Esophagus squamous epithelium (tissue), 5 donors: ENCODE measurements around the gene STX17. TPM values are rescaled to one million over a fixed set of nuclear protein-coding genes. Genes with fewer than 3 reads are reported as not detected.

Source experiments
- DNase-seq: peaks from one replicate; lab custom pipeline; 2025; lab: John Stamatoyannopoulos, UW
- H3K27ac ChIP-seq, 4 donors: fragments of 200-600 bp; sonication (generic); one replicate each; pipeline ENCODE4 v1.5.1; 2016 to 2019; ENCODE audit warnings: mild to moderate bottlenecking in 1 of 4
- H3K27me3 ChIP-seq, 4 donors: fragments of 200-600 bp; sonication (generic); 1 replicate in 3 of 4; 2 replicates in 1 of 4; pipeline versions ENCODE4 v1.5.1 to v1.6.0; 2017 to 2021; ENCODE audit warnings: antibody characterized with exemption in 1 of 4
- H3K36me3 ChIP-seq, 3 donors: fragments of 200-600 bp; sonication (generic); one replicate each; pipeline ENCODE4 v1.5.1; 2016 to 2019
- H3K4me1 ChIP-seq, 3 donors: fragments of 200-600 bp; sonication (generic); one replicate each; pipeline ENCODE4 v1.5.1; 2017 to 2019
- H3K4me3 ChIP-seq, 4 donors: fragments of 200-600 bp; sonication (generic); 1 replicate in 3 of 4; 2 replicates in 1 of 4; pipeline ENCODE4 v1.5.1; 2016 to 2019; ENCODE audit warnings: mild to moderate bottlenecking in 2 of 4, moderate library complexity in 1 of 4
- H3K9me3 ChIP-seq, 3 donors: fragments of 200-600 bp; sonication (generic); one replicate each; pipeline ENCODE4 v1.5.1; 2016 to 2019
- POLR2A ChIP-seq, 4 donors: fragments of 450-650 bp; IDR thresholded peaks; one replicate each; pipeline ENCODE4 v1.6.1; 2017; ENCODE audit warnings: antibody characterized with exemption in 4 of 4, mild to moderate bottlenecking in 4 of 4, moderate library complexity in 3 of 4
- WGBS, 2 donors: methylation state at CpG; one replicate each; pipeline ENCODE4 v1.1.5; 2018; 5-methylcytosine and 5-hydroxymethylcytosine counted together
- intact Hi-C: fragments of 100-400 bp; cut with DNase I; formaldehyde crosslinking; loops from one replicate; pipeline ENCODE4 v1.15.0; 2022
- total RNA-seq, 4 donors: library from RNA; depleted of rRNA; stranded (reverse); fragments of >200 nt; gene quantifications; one replicate each; pipeline ENCODE4 v1.1.0, GENCODE V29; 2016
- TF ChIP-seq, protein P1 (sequence below), 6 experiments: fragments of 450-650 bp in 4 of 6; fragments of 200-600 bp in 2 of 6; sonication (generic) in 2 of 6; IDR thresholded peaks; one replicate each; pipeline ENCODE4 v1.5.1; 2016 to 2019; ENCODE audit warnings: antibody characterized with exemption in 6 of 6, mild to moderate bottlenecking in 4 of 6, moderate library complexity in 4 of 6
- donor health status: DM: yes; HTN: yes; CAD: no.

The STX17 gene
- total RNA-seq, 4 donors from 2014 or later, result 17.5 to 35.1 (median 29.5) TPM

DNA sequence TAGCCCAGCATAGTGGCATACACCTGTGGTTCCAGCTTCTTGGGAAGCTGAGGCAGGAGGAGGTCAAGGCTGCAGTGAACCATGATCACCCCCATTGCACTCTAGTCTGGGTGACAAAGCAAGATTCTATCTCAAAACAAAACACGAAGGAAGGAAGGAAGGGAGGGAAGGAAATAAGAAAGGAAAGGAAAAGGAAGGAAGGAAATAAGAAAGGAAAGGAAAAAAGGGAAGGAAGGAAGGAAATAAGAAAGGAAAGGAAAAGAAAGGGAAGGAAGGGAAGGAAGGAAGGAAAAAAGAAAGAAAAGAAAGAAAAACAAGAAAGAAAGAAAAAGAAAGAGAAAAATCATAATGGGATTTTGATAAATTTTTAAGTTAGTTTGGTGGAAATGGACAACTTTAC lies 3.1 kb upstream of the STX17 start:
- 50 to 72% methylated on average over 1 of the region's 1 CpG for WGBS, 2 donors
- no peak for TF ChIP-seq POLR2A (IDR thresholded peaks at IDR 0.05)
- TF ChIP-seq, protein P1, sequence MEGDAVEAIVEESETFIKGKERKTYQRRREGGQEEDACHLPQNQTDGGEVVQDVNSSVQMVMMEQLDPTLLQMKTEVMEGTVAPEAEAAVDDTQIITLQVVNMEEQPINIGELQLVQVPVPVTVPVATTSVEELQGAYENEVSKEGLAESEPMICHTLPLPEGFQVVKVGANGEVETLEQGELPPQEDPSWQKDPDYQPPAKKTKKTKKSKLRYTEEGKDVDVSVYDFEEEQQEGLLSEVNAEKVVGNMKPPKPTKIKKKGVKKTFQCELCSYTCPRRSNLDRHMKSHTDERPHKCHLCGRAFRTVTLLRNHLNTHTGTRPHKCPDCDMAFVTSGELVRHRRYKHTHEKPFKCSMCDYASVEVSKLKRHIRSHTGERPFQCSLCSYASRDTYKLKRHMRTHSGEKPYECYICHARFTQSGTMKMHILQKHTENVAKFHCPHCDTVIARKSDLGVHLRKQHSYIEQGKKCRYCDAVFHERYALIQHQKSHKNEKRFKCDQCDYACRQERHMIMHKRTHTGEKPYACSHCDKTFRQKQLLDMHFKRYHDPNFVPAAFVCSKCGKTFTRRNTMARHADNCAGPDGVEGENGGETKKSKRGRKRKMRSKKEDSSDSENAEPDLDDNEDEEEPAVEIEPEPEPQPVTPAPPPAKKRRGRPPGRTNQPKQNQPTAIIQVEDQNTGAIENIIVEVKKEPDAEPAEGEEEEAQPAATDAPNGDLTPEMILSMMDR (IDR thresholded peaks at IDR 0.05), result no peak
- intact Hi-C loops, result no loop called here
- H3K27me3 ChIP-seq, result no peaks in the 10 kb centered on the region
- no peak for DNase-seq
- H3K4me3 ChIP-seq, result no peak overlapping the region
- no peak overlapping the region for H3K27ac ChIP-seq
- H3K9me3 ChIP-seq, result no peaks in the 10 kb centered on the region
- no peaks in the 10 kb centered on the region for H3K36me3 ChIP-seq
- H3K4me1 ChIP-seq, result peaks cover 4 to 26% (median 4%) of the 10 kb centered on the region in 3 donors

DNA sequence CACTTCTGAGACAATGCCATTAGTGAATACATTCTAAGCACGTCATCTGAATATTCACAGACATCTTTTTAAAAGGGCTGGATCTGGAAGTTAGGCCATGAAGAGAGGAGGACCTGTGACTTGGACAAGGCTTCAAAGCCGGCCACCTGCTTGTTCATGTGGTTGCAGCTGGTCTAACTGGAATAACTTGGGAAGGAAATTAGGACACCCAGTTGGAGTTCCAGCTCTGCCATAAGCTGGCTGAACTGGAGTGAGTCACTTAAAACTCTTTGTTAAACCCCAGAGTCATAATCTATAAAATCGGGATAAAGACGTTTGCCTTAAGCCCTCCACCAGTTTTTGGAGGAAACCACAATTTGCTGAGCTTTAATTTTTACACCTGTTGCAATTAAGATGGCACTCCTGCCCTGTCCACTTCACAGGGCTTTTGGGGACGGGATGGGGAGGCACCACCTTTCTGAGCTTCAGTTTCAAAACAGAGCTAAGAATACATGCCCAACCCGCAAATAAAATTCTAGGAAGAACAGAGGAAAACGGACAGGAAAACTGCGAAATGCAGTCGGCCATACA lies 536 bp upstream of the STX17 start:
- Histone ChIP-seq H3K4me1 (peaks cover 4 to 38% (median 4%) of the 10 kb centered on the region in 3 donors), H3K9me3 (no peaks in the 10 kb centered on the region), H3K27me3 (no peaks in the 10 kb centered on the region), H3K36me3 (peaks cover 0 to 2% (median 0%) of the 10 kb centered on the region in 3 donors), H3K4me3 (peak overlapping the region; percentile 85 to 98 (median 90)), H3K27ac (peak overlapping the region; percentile 97 to 99 (median 99))
- WGBS, 2 donors, result 14 to 26% methylated on average over 9 of the region's 9 CpGs
- no peak for DNase-seq
- TF ChIP-seq, protein P1 (IDR thresholded peaks at IDR 0.05), result no peak
- no peak for TF ChIP-seq POLR2A (IDR thresholded peaks at IDR 0.05)
- intact Hi-C loops, result no loop called here

DNA sequence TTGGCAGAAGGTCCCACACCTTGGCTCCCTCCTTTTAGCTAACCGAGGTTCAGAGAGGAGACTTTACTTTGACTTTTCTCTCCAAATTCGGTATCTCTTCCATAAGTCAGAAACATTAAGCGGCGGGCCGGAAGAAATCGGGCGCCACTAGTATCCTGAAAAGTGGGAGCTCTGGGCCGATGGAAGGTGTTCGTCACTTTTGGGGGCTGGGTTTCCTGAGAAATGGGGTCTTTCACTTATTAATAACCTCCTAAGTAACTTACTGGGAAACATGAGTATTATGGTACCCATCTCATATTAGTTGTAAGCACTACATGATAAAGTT lies 716 bp downstream of the STX17 start:
- 0 to 5% methylated on average over 9 of the region's 9 CpGs for WGBS, 2 donors

DNA sequence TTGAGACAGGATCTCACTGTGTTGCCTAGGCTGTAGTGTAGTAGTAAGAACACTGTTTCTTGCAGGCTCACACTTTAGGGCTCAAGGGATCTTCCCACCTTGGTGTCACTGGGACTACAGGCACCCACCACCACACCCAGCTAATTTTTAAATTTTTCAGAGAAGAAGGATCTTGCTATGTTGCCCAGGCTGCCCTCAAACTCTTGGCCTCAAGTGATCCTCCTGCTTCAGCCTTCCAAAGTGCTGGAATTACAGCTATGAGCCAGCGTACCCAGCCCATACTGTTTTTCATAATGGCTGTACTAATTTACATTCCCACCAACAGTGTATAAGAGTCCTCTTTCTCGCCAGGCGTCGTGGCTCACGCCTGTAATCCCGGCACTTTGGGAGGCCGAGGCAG lies 5.1 kb downstream of the STX17 start:
- Histone ChIP-seq H3K36me3 (peaks cover 0 to 34% (median 7%) of the 10 kb centered on the region in 3 donors), H3K4me1 (peaks cover 0 to 25% (median 4%) of the 10 kb centered on the region in 3 donors), H3K27ac (no peak overlapping the region), H3K9me3 (no peaks in the 10 kb centered on the region), H3K4me3 (no peak overlapping the region), H3K27me3 (no peaks in the 10 kb centered on the region)
- intact Hi-C loops, result no loop called here
- no peak for DNase-seq
- TF ChIP-seq POLR2A (IDR thresholded peaks at IDR 0.05), result no peak
- TF ChIP-seq, protein P1 (IDR thresholded peaks at IDR 0.05), result no peak
- 90 to 100% methylated on average over 1 to 2 of the region's 7 CpGs for WGBS, 2 donors

More for the DNA sequence above, 716 bp downstream of the STX17 start:
- peaks cover 4 to 38% (median 4%) of the 10 kb centered on the region in 3 donors for H3K4me1 ChIP-seq
- peaks cover 0 to 14% (median 0%) of the 10 kb centered on the region in 3 donors for H3K36me3 ChIP-seq
- intact Hi-C loops, result no loop called here
- TF ChIP-seq, protein P1 (IDR thresholded peaks at IDR 0.05), result no peak
- TF ChIP-seq POLR2A (IDR thresholded peaks at IDR 0.05), result no peak
- no peaks in the 10 kb centered on the region for H3K27me3 ChIP-seq
- H3K27ac ChIP-seq, result peak overlapping the region; percentile 97 to 99 (median 99)
- DNase-seq, result no peak
- H3K9me3 ChIP-seq, result no peaks in the 10 kb centered on the region
- peak overlapping the region; percentile 85 to 98 (median 90) for H3K4me3 ChIP-seq

DNA sequence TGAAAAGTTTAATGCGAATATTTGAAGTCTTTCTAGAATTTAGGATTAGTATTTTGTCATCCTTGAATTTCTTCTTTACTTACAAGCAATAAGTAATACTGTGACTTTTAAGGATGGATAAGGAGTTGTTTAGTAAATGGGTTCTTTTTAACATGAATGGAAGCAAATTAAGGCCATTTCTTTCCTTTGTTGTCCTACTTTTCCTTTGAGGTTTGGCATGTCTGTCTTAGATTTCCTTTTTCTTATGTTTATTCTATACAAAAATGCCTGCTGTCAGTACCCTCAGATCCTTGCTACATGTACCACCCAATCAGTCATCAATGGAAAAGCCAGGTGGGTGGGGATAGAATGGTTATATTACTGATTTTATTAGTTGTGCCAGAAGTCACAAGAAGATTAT lies 10.2 kb downstream of the STX17 start:
- 86 to 100% methylated on average over 1 of the region's 1 CpG for WGBS, 2 donors
- TF ChIP-seq POLR2A (IDR thresholded peaks at IDR 0.05), result no peak
- TF ChIP-seq, protein P1 (IDR thresholded peaks at IDR 0.05), result no peak
- peaks cover 0 to 70% (median 7%) of the 10 kb centered on the region in 3 donors for H3K36me3 ChIP-seq

More for the DNA sequence above, 10.2 kb downstream of the STX17 start:
- H3K4me3 ChIP-seq, result no peak overlapping the region
- H3K4me1 ChIP-seq, result peaks cover 0 to 10% (median 4%) of the 10 kb centered on the region in 3 donors
- intact Hi-C loops, result no loop called here
- no peaks in the 10 kb centered on the region for H3K9me3 ChIP-seq
- H3K27ac ChIP-seq, result no peak overlapping the region
- H3K27me3 ChIP-seq, result no peaks in the 10 kb centered on the region
- DNase-seq, result no peak
